B cell (primary cell): ENCODE measurements around the gene CBX7. TPM values are rescaled to one million over a fixed set of nuclear protein-coding genes. Genes with fewer than 3 reads are reported as not detected.
"Not testable (repeated sequence)": the region's sequence is repeated elsewhere in the genome, so short reads cannot be mapped to it uniquely, and the experiment has no call there.

Experiments used
- ATAC-seq: fragments of 200-7000 bp; cut with Tn5 transposase; one replicate; pipeline ENCODE4 v1.10.0; 2021; ENCODE audit warnings: low read depth, mild to moderate bottlenecking, moderate number of reproducible peaks, moderate library complexity
- CTCF ChIA-PET: fragments of 350-600 bp; sonication (Branson Sonifier 250); formaldehyde crosslinking; loops from one replicate; lab custom pipeline; 2021; ENCODE audit warnings: antibody characterized with exemption, inconsistent platforms; lab: Charles Lee
- POLR2A ChIA-PET: fragments of 350-600 bp; sonication (Branson Sonifier 250); formaldehyde crosslinking; loops from one replicate; lab custom pipeline; 2021; ENCODE audit warnings: antibody characterized with exemption; lab: Charles Lee
- DNase-seq: peaks from one replicate; pipeline ENCODE4 v3.0.0; 2013
- H2AFZ ChIP-seq: 2 replicates; pipeline ENCODE4 v1.6.1; 2012; ENCODE audit warnings: mild to moderate bottlenecking, low read depth, low read length; ENCODE audit not compliant: insufficient read depth, poor library complexity, severe bottlenecking
- H3K27ac ChIP-seq, 2 donors: 1 replicate in 1 of 2; 2 replicates in 1 of 2; pipeline ENCODE4 v1.5.1; 2012 to 2013; ENCODE audit warnings: low read length in 2 of 2, mild to moderate bottlenecking in 2 of 2, moderate library complexity in 1 of 2
- H3K27me3 ChIP-seq, 4 experiments: fragments of 200-600 bp in 1 of 4; sonication (generic) in 1 of 4; replicated peaks in 1 of 4; 1 replicate in 2 of 4; 2 replicates in 2 of 4; pipeline versions ENCODE4 v1.6.1 to v1.7.0; 2013 to 2016; ENCODE audit warnings: low read length in 3 of 4, mild to moderate bottlenecking in 2 of 4, mixed read lengths in 1 of 4, moderate library complexity in 1 of 4; ENCODE audit not compliant: insufficient read depth in 4 of 4, control insufficient read depth in 3 of 4; ENCODE audit errors: control extremely low read depth in 1 of 4
- H3K36me3 ChIP-seq, 2 experiments: replicated peaks in 1 of 2; 1 replicate in 1 of 2; 2 replicates in 1 of 2; pipeline versions ENCODE4 v1.6.1 to v1.7.1; 2013; ENCODE audit warnings: low read length in 1 of 2; ENCODE audit not compliant: insufficient read depth in 2 of 2, control insufficient read depth in 1 of 2; ENCODE audit errors: control extremely low read depth in 1 of 2, extremely low read depth in 1 of 2
- H3K4me1 ChIP-seq, 2 donors: fragments of 200-600 bp in 1 of 2; sonication (generic) in 1 of 2; 1 replicate in 1 of 2; 2 replicates in 1 of 2; pipeline versions ENCODE4 v1.5.1 to v1.6.1; 2013 to 2017; ENCODE audit warnings: low read length in 2 of 2; ENCODE audit not compliant: control insufficient read depth in 2 of 2, insufficient read depth in 2 of 2
- H3K4me2 ChIP-seq: replicated peaks from 2 replicates; pipeline ENCODE3; 2012; ENCODE audit warnings: mild to moderate bottlenecking, low read depth, low read length; ENCODE audit not compliant: poor library complexity, severe bottlenecking
- H3K4me3 ChIP-seq, 5 experiments: fragments of 200-600 bp in 1 of 5; sonication (generic) in 1 of 5; 1 replicate in 3 of 5; 2 replicates in 2 of 5; pipeline versions ENCODE4 v1.5.1 to v1.7.0; 2011 to 2016; ENCODE audit warnings: low read length in 4 of 5, mild to moderate bottlenecking in 4 of 5, low read depth in 2 of 5, control low read depth in 1 of 5, moderate library complexity in 1 of 5; ENCODE audit not compliant: insufficient read depth in 1 of 5; ENCODE audit errors: control extremely low read depth in 1 of 5, extremely low read depth in 1 of 5
- H3K79me2 ChIP-seq: fragments of 200-600 bp; sonication (generic); one replicate; pipeline ENCODE4 v1.6.0; 2016; ENCODE audit warnings: low read length; ENCODE audit not compliant: control insufficient read depth, insufficient read depth
- H3K9ac ChIP-seq: fragments of 200-600 bp; sonication (generic); 2 replicates; pipeline ENCODE4 v1.6.1; 2017; ENCODE audit warnings: mild to moderate bottlenecking, low read length, moderate library complexity
- H3K9me3 ChIP-seq, 3 donors: one replicate each; pipeline versions ENCODE4 v1.6.1 to v1.7.1; 2013; ENCODE audit warnings: low read length in 2 of 3; ENCODE audit not compliant: control insufficient read depth in 2 of 3, insufficient read depth in 1 of 3; ENCODE audit errors: control extremely low read depth in 1 of 3
- H4K20me1 ChIP-seq: 2 replicates; pipeline ENCODE4 v1.6.0; 2012; ENCODE audit warnings: mild to moderate bottlenecking, low read length; ENCODE audit not compliant: insufficient read depth, control insufficient read depth, poor library complexity, severe bottlenecking
- H3K27ac Mint-ChIP-seq: one replicate; pipeline ENCODE4 v1.8.0; 2021; ENCODE audit warnings: mixed read lengths
- H3K27me3 Mint-ChIP-seq: one replicate; pipeline ENCODE4 v1.8.0; 2021; ENCODE audit warnings: mixed read lengths
- H3K4me1 Mint-ChIP-seq: one replicate; pipeline ENCODE4 v1.8.0; 2021; ENCODE audit warnings: mixed read lengths
- H3K4me3 Mint-ChIP-seq: one replicate; pipeline ENCODE4 v1.8.0; 2021; ENCODE audit warnings: mixed read lengths
- H3K9me3 Mint-ChIP-seq: one replicate; pipeline ENCODE4 v1.8.0; 2022; ENCODE audit warnings: mixed read lengths; ENCODE audit not compliant: insufficient read depth
- EZH2 ChIP-seq: IDR thresholded peaks from 2 replicates; pipeline ENCODE4 v1.6.1; 2012; ENCODE audit warnings: borderline replicate concordance, low read depth, mild to moderate bottlenecking, moderate library complexity, low read length; ENCODE audit not compliant: insufficient read depth, poor library complexity, severe bottlenecking
- WGBS: methylation state at CpG from one replicate; pipeline ENCODE4 v1.1.5; 2013; ENCODE audit warnings: missing lambda C conversion rate; ENCODE audit not compliant: insufficient coverage; 5-methylcytosine and 5-hydroxymethylcytosine counted together
- intact Hi-C: fragments of 100-400 bp; cut with micrococcal nuclease; formaldehyde crosslinking; loops from one replicate; pipeline ENCODE4 v1.10.0; 2022
- polyA plus RNA-seq: library from polyadenylated mRNA; depleted of rRNA; stranded (reverse); fragments of >200 nt; gene quantifications from 2 replicates; pipeline ENCODE4 v1.2.3, GENCODE V29; 2012
- total RNA-seq, 2 donors: library from RNA; stranded (reverse); fragments of 120-200 nt in 1 of 2; gene quantifications; 1 replicate in 1 of 2; 2 replicates in 1 of 2; pipeline versions ENCODE4 v1.2.3 to v1.2.4, GENCODE V29; 2013 to 2022
- TF ChIP-seq, protein P1 (sequence below): fragments of 200-600 bp; IDR thresholded peaks from one replicate; pipeline ENCODE4 v1.8.0; 2022; ENCODE audit warnings: antibody characterized with exemption, mild to moderate bottlenecking

The CBX7 gene
- total and polyA plus RNA-seq, 2 donors (not counting 1 experiment from before 2014, with no cell fraction given) = 83.6 to 141 TPM

DNA sequence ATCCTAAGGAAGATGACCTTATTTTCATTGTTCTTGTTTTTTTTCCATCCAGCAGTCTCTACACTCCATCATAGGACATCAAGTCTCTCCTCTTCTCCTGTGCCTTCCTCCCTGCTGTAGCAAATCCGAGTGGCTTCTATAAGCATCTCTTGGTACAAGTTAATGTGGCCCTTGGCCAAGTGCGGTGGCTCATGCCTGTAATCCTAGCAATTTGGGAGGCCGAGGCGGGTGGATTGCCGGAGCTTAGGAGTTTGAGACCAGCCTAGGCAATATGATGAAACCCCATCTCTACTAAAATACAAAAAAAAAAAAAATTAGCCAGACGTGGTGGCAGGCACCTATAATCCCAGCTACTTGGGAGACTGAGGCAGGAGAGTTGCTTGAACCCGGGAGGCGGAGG lies 3.6 kb upstream of the CBX7 start:
- H3K27me3 Mint-ChIP-seq = peaks cover 35% of the 10 kb centered on the region
- H3K4me3 ChIP-seq, H3K4me3 Mint-ChIP-seq, H3K9ac ChIP-seq, H3K9me3 Mint-ChIP-seq, H4K20me1 ChIP-seq, ATAC-seq, DNase-seq, H3K9me3 ChIP-seq, H3K27ac Mint-ChIP-seq, intact Hi-C loops, H2AFZ ChIP-seq, H3K27ac ChIP-seq, H3K4me1 Mint-ChIP-seq, H3K36me3 ChIP-seq, H3K4me2 ChIP-seq: not testable (repeated sequence)
- Histone ChIP-seq H3K79me2 (peaks cover 18% of the 10 kb centered on the region), H3K27me3 (peaks cover 0 to 14% (median 8%) of the 10 kb centered on the region in 4 experiments), H3K4me1 (peaks cover 17 to 18% of the 10 kb centered on the region in 2 donors)
- WGBS = 98% methylated on average over 4 of the region's 8 CpGs
- ChIA-PET POLR2A (interaction anchor here (0.7 kb wide), 1 partner anchor 71 kb away, joined by 5 read pairs; no protein-coding TSS in a partner anchor), CTCF (interaction anchor here (0.9 to 5.4 kb wide), 7 partner anchors 12 to 286 kb away, joined by 3 to 28 read pairs (median 3); partner anchors contain the start of gene RPL3)

DNA sequence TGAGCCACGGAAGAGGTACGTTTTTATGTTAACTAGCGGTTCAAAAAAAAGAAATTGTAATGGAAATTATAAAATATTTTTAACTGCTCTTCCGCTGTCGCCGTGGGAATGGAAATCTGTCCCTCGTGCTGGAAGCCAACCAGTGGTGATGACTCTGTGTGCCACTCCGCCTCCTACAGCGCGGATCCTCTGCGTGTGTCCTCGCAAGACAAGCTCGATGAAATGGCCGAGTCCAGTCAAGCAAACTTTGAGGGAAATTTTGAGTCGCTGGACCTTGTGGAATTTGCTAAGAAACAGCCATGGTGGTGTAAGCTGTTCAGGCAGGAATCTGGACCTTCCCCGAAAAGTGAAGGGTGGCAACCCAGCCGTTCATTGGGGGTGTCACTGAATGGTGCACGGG lies 2.9 kb upstream of the CBX7 start:
- H3K9me3 ChIP-seq = no peaks in the 10 kb centered on the region
- POLR2A ChIA-PET = interaction anchor here (5.1 kb wide), 1 partner anchor 164 kb away, joined by 40 read pairs; the partner anchor contains the start of gene RPL3

More for the DNA sequence above, 2.9 kb upstream of the CBX7 start:
- no peak overlapping the region for H3K4me2 ChIP-seq
- H3K9ac ChIP-seq = no peak overlapping the region
- ATAC-seq = no peak
- H3K9me3 Mint-ChIP-seq = no peaks in the 10 kb centered on the region
- WGBS = 93% methylated on average over 14 of the region's 18 CpGs
- H3K27ac ChIP-seq = no peak overlapping the region
- intact Hi-C loops = no loop called here
- peaks cover 0 to 14% (median 8%) of the 10 kb centered on the region in 4 experiments for H3K27me3 ChIP-seq
- TF ChIP-seq EZH2 = no peak
- TF ChIP-seq, protein P1, sequence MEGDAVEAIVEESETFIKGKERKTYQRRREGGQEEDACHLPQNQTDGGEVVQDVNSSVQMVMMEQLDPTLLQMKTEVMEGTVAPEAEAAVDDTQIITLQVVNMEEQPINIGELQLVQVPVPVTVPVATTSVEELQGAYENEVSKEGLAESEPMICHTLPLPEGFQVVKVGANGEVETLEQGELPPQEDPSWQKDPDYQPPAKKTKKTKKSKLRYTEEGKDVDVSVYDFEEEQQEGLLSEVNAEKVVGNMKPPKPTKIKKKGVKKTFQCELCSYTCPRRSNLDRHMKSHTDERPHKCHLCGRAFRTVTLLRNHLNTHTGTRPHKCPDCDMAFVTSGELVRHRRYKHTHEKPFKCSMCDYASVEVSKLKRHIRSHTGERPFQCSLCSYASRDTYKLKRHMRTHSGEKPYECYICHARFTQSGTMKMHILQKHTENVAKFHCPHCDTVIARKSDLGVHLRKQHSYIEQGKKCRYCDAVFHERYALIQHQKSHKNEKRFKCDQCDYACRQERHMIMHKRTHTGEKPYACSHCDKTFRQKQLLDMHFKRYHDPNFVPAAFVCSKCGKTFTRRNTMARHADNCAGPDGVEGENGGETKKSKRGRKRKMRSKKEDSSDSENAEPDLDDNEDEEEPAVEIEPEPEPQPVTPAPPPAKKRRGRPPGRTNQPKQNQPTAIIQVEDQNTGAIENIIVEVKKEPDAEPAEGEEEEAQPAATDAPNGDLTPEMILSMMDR = no peak
- H3K27me3 Mint-ChIP-seq = peaks cover 35% of the 10 kb centered on the region
- H3K79me2 ChIP-seq = peaks cover 24% of the 10 kb centered on the region
- DNase-seq = no peak
- no peaks in the 10 kb centered on the region for H4K20me1 ChIP-seq
- CTCF ChIA-PET = interaction anchor here (0.6 to 5.4 kb wide), 9 partner anchors 12 to 286 kb away, joined by 3 to 28 read pairs (median 3); partner anchors contain the start of gene RPL3
- peaks cover 17% of the 10 kb centered on the region for H3K4me1 Mint-ChIP-seq
- H3K4me3 Mint-ChIP-seq = no peak overlapping the region
- no peaks in the 10 kb centered on the region for H3K36me3 ChIP-seq
- H3K27ac Mint-ChIP-seq = no peak overlapping the region
- H3K4me1 ChIP-seq = peaks cover 23 to 25% of the 10 kb centered on the region in 2 donors
- H2AFZ ChIP-seq = no peak overlapping the region
- H3K4me3 ChIP-seq = no peak overlapping the region
